OCI-LY1 (cell line): Measurements from ENCODE around the gene AFF2.

Experiments used
- H2AFZ ChIP-seq: fragments of 200-600 bp; sonication (generic), shearing (Covaris generic); 2 replicates; pipeline ENCODE4 v1.6.0; 2014; ENCODE audit warnings: antibody characterized with exemption, mild to moderate bottlenecking, low read length
- H3F3A ChIP-seq: fragments of 200-600 bp; sonication (generic), shearing (Covaris generic); 2 replicates; pipeline ENCODE4 v1.6.0; 2014; ENCODE audit warnings: mild to moderate bottlenecking, antibody characterized with exemption, low read length, moderate library complexity; ENCODE audit not compliant: insufficient read depth
- H3K27ac ChIP-seq: fragments of 200-600 bp; sonication (generic); 2 replicates; pipeline ENCODE4 v1.5.1; 2014; ENCODE audit warnings: low read length, mixed run types, mild to moderate bottlenecking, low read depth; ENCODE audit not compliant: poor library complexity, severe bottlenecking
- H3K27me3 ChIP-seq: fragments of 200-600 bp; sonication (generic); 2 replicates; pipeline ENCODE4 v1.6.0; 2014; ENCODE audit warnings: antibody characterized with exemption, mild to moderate bottlenecking, low read length, moderate library complexity; ENCODE audit not compliant: insufficient read depth
- H3K36me3 ChIP-seq: fragments of 200-600 bp; sonication (generic); 2 replicates; pipeline ENCODE4 v1.6.1; 2014; ENCODE audit warnings: mild to moderate bottlenecking, antibody characterized with exemption, low read length, moderate library complexity, mixed read lengths; ENCODE audit not compliant: insufficient read depth
- H3K4me1 ChIP-seq: fragments of 200-600 bp; sonication (generic); 2 replicates; pipeline ENCODE4 v1.5.1; 2014; ENCODE audit warnings: mild to moderate bottlenecking, low read length, moderate library complexity; ENCODE audit not compliant: insufficient read depth, severe bottlenecking
- H3K4me2 ChIP-seq: fragments of 200-600 bp; sonication (generic), shearing (Covaris generic); 2 replicates; pipeline ENCODE4 v1.6.1; 2014; ENCODE audit warnings: low read length
- H3K4me3 ChIP-seq: fragments of 200-600 bp; sonication (generic); 2 replicates; pipeline ENCODE4 v1.5.1; 2014; ENCODE audit warnings: low read length, low read depth, mild to moderate bottlenecking, mixed read lengths; ENCODE audit not compliant: poor library complexity, severe bottlenecking
- H3K79me2 ChIP-seq: fragments of 200-600 bp; shearing (Covaris generic); 2 replicates; pipeline ENCODE4 v1.6.1; 2016; ENCODE audit warnings: mixed run types, low read length, mixed read lengths; ENCODE audit not compliant: insufficient read depth
- H3K9ac ChIP-seq: fragments of 200-600 bp; sonication (generic), shearing (Covaris generic); 2 replicates; pipeline ENCODE4 v1.6.1; 2014; ENCODE audit warnings: mild to moderate bottlenecking, low read length, mixed read lengths
- H3K9me2 ChIP-seq: fragments of 200-600 bp; sonication (generic), shearing (Covaris generic); 2 replicates; pipeline ENCODE4 v1.6.1; 2014; ENCODE audit warnings: low read depth, mild to moderate bottlenecking, low read length, mixed read lengths
- H3K9me3 ChIP-seq: fragments of 200-600 bp; shearing (Covaris generic); 2 replicates; pipeline ENCODE4 v1.6.1; 2014; ENCODE audit warnings: low read length, mixed read lengths
- H4K20me1 ChIP-seq: fragments of 200-600 bp; sonication (generic), shearing (Covaris generic); 2 replicates; pipeline ENCODE4 v1.6.0; 2016; ENCODE audit warnings: mild to moderate bottlenecking, low read length; ENCODE audit not compliant: insufficient read depth
- EZH2 ChIP-seq: fragments of 200-600 bp; sonication (generic), shearing (Covaris generic); IDR thresholded peaks from 2 replicates; pipeline ENCODE4 v1.8.0; 2017; ENCODE audit warnings: borderline replicate concordance, mixed run types, mild to moderate bottlenecking, antibody characterized with exemption, low read length, moderate library complexity, mixed read lengths
- TF ChIP-seq, protein P1 (sequence below): fragments of 200-600 bp; sonication (generic), shearing (Covaris generic); IDR thresholded peaks from 2 replicates; pipeline ENCODE4 v1.5.1; 2017; ENCODE audit warnings: mild to moderate bottlenecking, antibody characterized with exemption, low read length, moderate library complexity, mixed read lengths

AFF2 gene

DNA sequence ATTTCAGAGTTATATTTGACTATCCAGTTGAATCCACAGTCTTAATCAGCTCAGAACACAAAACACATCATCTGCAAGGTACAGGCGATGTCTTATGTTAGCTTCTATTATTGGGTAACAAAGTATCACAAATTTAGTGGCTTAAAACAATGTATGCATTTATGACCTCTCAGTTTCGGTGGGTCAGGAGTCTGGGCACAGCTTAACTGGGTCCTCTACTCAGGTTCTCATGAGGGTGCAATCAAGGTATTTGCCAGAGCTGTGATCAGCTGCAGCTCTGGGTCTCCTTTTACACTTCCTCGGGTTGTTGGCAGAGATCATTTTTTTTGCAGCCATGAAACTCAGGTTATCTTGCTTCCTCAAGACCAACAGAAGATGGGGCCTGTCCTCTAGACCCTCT lies 505.8 kb downstream of the AFF2 start:
- TF ChIP-seq EZH2, result no peak
- TF ChIP-seq, protein P1, sequence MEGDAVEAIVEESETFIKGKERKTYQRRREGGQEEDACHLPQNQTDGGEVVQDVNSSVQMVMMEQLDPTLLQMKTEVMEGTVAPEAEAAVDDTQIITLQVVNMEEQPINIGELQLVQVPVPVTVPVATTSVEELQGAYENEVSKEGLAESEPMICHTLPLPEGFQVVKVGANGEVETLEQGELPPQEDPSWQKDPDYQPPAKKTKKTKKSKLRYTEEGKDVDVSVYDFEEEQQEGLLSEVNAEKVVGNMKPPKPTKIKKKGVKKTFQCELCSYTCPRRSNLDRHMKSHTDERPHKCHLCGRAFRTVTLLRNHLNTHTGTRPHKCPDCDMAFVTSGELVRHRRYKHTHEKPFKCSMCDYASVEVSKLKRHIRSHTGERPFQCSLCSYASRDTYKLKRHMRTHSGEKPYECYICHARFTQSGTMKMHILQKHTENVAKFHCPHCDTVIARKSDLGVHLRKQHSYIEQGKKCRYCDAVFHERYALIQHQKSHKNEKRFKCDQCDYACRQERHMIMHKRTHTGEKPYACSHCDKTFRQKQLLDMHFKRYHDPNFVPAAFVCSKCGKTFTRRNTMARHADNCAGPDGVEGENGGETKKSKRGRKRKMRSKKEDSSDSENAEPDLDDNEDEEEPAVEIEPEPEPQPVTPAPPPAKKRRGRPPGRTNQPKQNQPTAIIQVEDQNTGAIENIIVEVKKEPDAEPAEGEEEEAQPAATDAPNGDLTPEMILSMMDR, result no peak
- H3K27me3 ChIP-seq, result no peaks in the 10 kb centered on the region
- H3K36me3 ChIP-seq, result no peaks in the 10 kb centered on the region

DNA sequence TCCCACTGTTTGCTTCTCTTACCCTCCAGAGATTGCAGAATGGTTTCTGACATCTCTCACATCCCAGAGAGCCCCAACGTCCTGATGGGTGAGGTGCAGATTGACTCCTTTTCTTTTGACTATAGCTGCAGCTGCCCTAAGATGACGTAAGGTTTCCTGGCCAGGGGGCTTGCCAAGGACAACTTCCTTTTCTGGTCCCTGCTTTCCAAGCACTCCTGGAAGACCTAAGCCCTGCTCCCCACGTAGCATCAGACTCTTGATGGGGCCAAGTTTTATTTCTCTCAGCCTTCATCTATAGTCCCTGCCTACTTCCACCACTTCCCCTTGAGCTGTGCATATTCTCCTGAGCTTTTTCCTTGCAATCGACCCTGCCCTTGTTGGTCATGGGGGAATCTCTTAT lies 507.0 kb downstream of the AFF2 start:
- H3K9me2 ChIP-seq, result no peaks in the 10 kb centered on the region
- TF ChIP-seq, protein P1, result no peak
- TF ChIP-seq EZH2, result no peak
- no peak overlapping the region for H3K9ac ChIP-seq
- H3K4me1 ChIP-seq, result peaks cover 14% of the 10 kb centered on the region
- no peaks in the 10 kb centered on the region for H3F3A ChIP-seq
- no peaks in the 10 kb centered on the region for H3K79me2 ChIP-seq
- H3K9me3 ChIP-seq, result no peaks in the 10 kb centered on the region
- no peaks in the 10 kb centered on the region for H3K27me3 ChIP-seq
- H3K4me2 ChIP-seq, result no peak overlapping the region
- H2AFZ ChIP-seq, result no peak overlapping the region
- H4K20me1 ChIP-seq, result no peaks in the 10 kb centered on the region
- no peak overlapping the region for H3K27ac ChIP-seq
- H3K36me3 ChIP-seq, result no peaks in the 10 kb centered on the region
- no peak overlapping the region for H3K4me3 ChIP-seq

More for the DNA sequence above, 505.8 kb downstream of the AFF2 start:
- no peak overlapping the region for H3K4me2 ChIP-seq
- H4K20me1 ChIP-seq, result no peaks in the 10 kb centered on the region
- H3K79me2 ChIP-seq, result no peaks in the 10 kb centered on the region
- no peaks in the 10 kb centered on the region for H3K9me2 ChIP-seq
- no peak overlapping the region for H3K27ac ChIP-seq
- H3K9me3 ChIP-seq, result no peaks in the 10 kb centered on the region
- no peaks in the 10 kb centered on the region for H3F3A ChIP-seq
- peaks cover 14% of the 10 kb centered on the region for H3K4me1 ChIP-seq
- no peak overlapping the region for H2AFZ ChIP-seq
- no peak overlapping the region for H3K4me3 ChIP-seq
- H3K9ac ChIP-seq, result no peak overlapping the region

DNA sequence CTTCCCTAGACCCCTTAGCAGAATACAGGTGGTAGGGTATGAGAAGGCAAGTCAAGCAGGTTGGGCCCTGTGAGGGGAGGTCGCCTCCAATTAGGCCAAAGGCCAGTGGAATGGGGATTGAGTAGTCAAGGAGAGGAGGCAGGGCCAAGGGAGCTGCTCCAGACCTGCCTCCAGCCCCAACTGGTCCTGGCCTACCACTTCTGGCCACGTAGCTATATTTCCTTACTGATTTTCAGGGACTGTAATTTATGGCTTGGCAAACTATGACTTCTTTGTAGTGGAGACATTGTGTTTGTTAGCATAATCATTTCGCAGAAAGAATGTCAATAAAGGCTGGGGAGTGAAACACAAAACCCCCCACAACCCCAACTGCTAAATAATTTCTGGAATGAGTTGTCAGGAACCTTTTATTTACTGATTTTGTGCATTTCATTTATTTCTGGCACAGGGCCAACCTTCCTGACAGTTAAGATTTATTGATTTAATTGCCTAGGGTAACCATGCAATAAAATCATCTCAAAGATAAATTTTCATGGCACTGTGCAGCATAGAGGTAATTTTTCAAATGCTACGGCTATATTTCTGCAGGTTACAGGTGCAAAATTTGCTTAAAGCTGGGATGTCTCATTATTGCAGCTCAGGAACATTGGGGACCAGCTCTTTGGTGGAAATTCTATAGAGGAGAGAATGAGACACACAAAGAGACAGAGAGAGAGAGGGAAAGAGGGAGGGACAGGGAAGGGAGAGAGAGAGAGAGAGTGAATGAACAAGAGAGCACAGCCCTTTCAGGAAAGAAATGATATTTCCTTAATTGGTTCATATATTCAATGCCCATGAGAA lies 509.8 kb downstream of the AFF2 start:
- H3K9me3 ChIP-seq, result no peaks in the 10 kb centered on the region
- H2AFZ ChIP-seq, result no peak overlapping the region
- no peak overlapping the region for H3K4me3 ChIP-seq
- no peak overlapping the region for H3K27ac ChIP-seq
- H3K9me2 ChIP-seq, result no peaks in the 10 kb centered on the region
- H3F3A ChIP-seq, result no peaks in the 10 kb centered on the region
- no peaks in the 10 kb centered on the region for H3K79me2 ChIP-seq
- H4K20me1 ChIP-seq, result no peaks in the 10 kb centered on the region
- no peak overlapping the region for H3K9ac ChIP-seq
- TF ChIP-seq EZH2, result no peak
- TF ChIP-seq, protein P1, result no peak
- no peaks in the 10 kb centered on the region for H3K36me3 ChIP-seq
- peaks cover 1% of the 10 kb centered on the region for H3K4me1 ChIP-seq
- H3K4me2 ChIP-seq, result no peak overlapping the region
- H3K27me3 ChIP-seq, result no peaks in the 10 kb centered on the region
